Stomach (tissue), 9 donors: ENCODE data around the gene EIPR1. TPM values are rescaled to one million over a fixed set of nuclear protein-coding genes. Genes with fewer than 3 reads are reported as not detected.

Source experiments
- DNase-seq, 2 donors: peaks; one replicate each; pipeline versions ENCODE4 v3.0.0 to v3.0.0-alpha.2; 2013 to 2019
- H3K27ac ChIP-seq, 5 donors: fragments of 200-600 bp in 4 of 5; sonication (generic) in 4 of 5; one replicate each; pipeline ENCODE4 v1.5.1; 2013 to 2019; ENCODE audit warnings: mild to moderate bottlenecking in 1 of 5, moderate library complexity in 1 of 5
- H3K27me3 ChIP-seq, 3 donors: fragments of 200-600 bp; sonication (generic); one replicate each; pipeline ENCODE4 v1.5.1; 2017 to 2019; ENCODE audit warnings: mixed run types in 1 of 3
- H3K36me3 ChIP-seq, 4 donors: fragments of 200-600 bp; sonication (generic); 1 replicate in 3 of 4; 2 replicates in 1 of 4; pipeline ENCODE4 v1.5.1; 2016 to 2019
- H3K4me1 ChIP-seq, 4 donors: fragments of 200-600 bp; sonication (generic); one replicate each; pipeline ENCODE4 v1.5.1; 2016 to 2019
- H3K4me3 ChIP-seq, 4 donors: fragments of 200-600 bp; sonication (generic) in 3 of 4; one replicate each; pipeline ENCODE4 v1.5.1; 2016 to 2019; ENCODE audit warnings: mild to moderate bottlenecking in 1 of 4
- H3K9me3 ChIP-seq, 4 donors: fragments of 200-600 bp; sonication (generic); one replicate each; pipeline ENCODE4 v1.5.1; 2016 to 2019
- CTCF ChIP-seq, 7 experiments: fragments of 450-650 bp in 4 of 7; fragments of 200-600 bp in 3 of 7; sonication (generic) in 3 of 7; IDR thresholded peaks; one replicate each; pipeline ENCODE4 v1.5.1; 2016 to 2019; ENCODE audit warnings: antibody characterized with exemption in 7 of 7, control low read depth in 2 of 7, mild to moderate bottlenecking in 1 of 7
- EP300 ChIP-seq: sonication (generic); formaldehyde crosslinking; IDR thresholded peaks from one replicate; pipeline ENCODE4 v1.6.1; 2017; ENCODE audit warnings: antibody characterized with exemption
- POLR2A ChIP-seq, 4 donors: fragments of 450-650 bp; IDR thresholded peaks; one replicate each; pipeline ENCODE4 v1.6.1; 2016; ENCODE audit warnings: antibody characterized with exemption in 4 of 4, control low read depth in 2 of 4, mild to moderate bottlenecking in 1 of 4, moderate library complexity in 1 of 4
- POLR2AphosphoS5 ChIP-seq, 3 donors: sonication (generic); formaldehyde crosslinking; IDR thresholded peaks; one replicate each; pipeline ENCODE4 v1.6.1; 2016; ENCODE audit warnings: antibody characterized with exemption in 3 of 3
- WGBS, 5 donors: extraction: QIAGEN DNeasy Blood & Tissue Kit in 3 of 5; methylation state at CpG; one replicate each; pipeline versions ENCODE4 v1.1.5 to v1.1.7; 2013 to 2018; 5-methylcytosine and 5-hydroxymethylcytosine counted together
- intact Hi-C: fragments of 100-400 bp; cut with DNase I; formaldehyde crosslinking; loops from one replicate; pipeline ENCODE4 v1.15.1; 2023; ENCODE audit warnings: low total_unique reads
- polyA plus RNA-seq, 3 donors: library from polyadenylated mRNA; stranded (reverse); fragments of 200-250 nt; gene quantifications; one replicate each; pipeline ENCODE4 v1.2.3, GENCODE V29; 2013
- total RNA-seq, 5 donors: library from RNA; depleted of rRNA; stranded (reverse); fragments of >200 nt; gene quantifications; one replicate each; pipeline versions ENCODE4 v1.1.0 to v1.2.3, GENCODE V29; 2014 to 2016
- donor health status: healthy with polysubstance abuse.
- donor health status: Bipolar disorder and iron deficiency.
- donor health status: healthy.

EIPR1 gene
- total and polyA plus RNA-seq, 8 donors: 1.2 to 39.4 (median 12.7) TPM

GRCh38 chr2:3420769-3421397 is 43.3 kb upstream of the EIPR1 start:
- Histone ChIP-seq H3K27me3 (no peaks in the 10 kb centered on the region), H3K4me1 (peaks cover 0 to 5% (median 2%) of the 10 kb centered on the region in 4 donors), H3K27ac (no peak overlapping the region), H3K36me3 (peaks cover 32 to 90% (median 87%) of the 10 kb centered on the region in 4 donors), H3K9me3 (no peaks in the 10 kb centered on the region), H3K4me3 (no peak overlapping the region)
- no peak for DNase-seq
- 76 to 87% (median 82%) methylated on average over 14 of the region's 14 CpGs for WGBS, 5 donors
- intact Hi-C loops: loop anchor here (5.0 kb wide), 1 partner anchor 231 kb away; no protein-coding TSS in a partner anchor
- TF ChIP-seq EP300 (no peak), POLR2AphosphoS5 (IDR thresholded peaks at IDR 0.05) (no peak), POLR2A (IDR thresholded peaks at IDR 0.05) (no peak), CTCF (IDR thresholded peaks at IDR 0.05) (no peak)

GRCh38 chr2:3420076-3420768 is 42.6 kb upstream of the EIPR1 start:
- Histone ChIP-seq H3K9me3 (no peaks in the 10 kb centered on the region), H3K27ac (no peak overlapping the region), H3K27me3 (no peaks in the 10 kb centered on the region), H3K36me3 (peaks cover 27 to 87% (median 84%) of the 10 kb centered on the region in 4 donors), H3K4me1 (peaks cover 0 to 5% (median 2%) of the 10 kb centered on the region in 4 donors), H3K4me3 (no peak overlapping the region)
- no peak for DNase-seq
- WGBS, 5 donors: 85 to 92% (median 87%) methylated on average over 12 to 13 of the region's 13 CpGs
- TF ChIP-seq EP300: no peak
- TF ChIP-seq POLR2AphosphoS5 (IDR thresholded peaks at IDR 0.05): no peak
- TF ChIP-seq POLR2A (IDR thresholded peaks at IDR 0.05): no peak
- no peak for TF ChIP-seq CTCF (IDR thresholded peaks at IDR 0.05)
- intact Hi-C loops: loop anchor here (5.0 kb wide), 1 partner anchor 232 kb away; no protein-coding TSS in a partner anchor

GRCh38 chr2:3418766-3419404 is 41.3 kb upstream of the EIPR1 start:
- Histone ChIP-seq H3K36me3 (peaks cover 21 to 88% (median 86%) of the 10 kb centered on the region in 4 donors), H3K9me3 (no peaks in the 10 kb centered on the region), H3K27me3 (no peaks in the 10 kb centered on the region), H3K4me3 (no peak overlapping the region), H3K27ac (no peak overlapping the region), H3K4me1 (peaks cover 0 to 2% (median under 1%) of the 10 kb centered on the region in 4 donors)
- WGBS, 5 donors: 82 to 90% (median 86%) methylated on average over 11 of the region's 11 CpGs
- no peak for TF ChIP-seq CTCF (IDR thresholded peaks at IDR 0.05)
- TF ChIP-seq EP300: no peak
- no peak for TF ChIP-seq POLR2AphosphoS5 (IDR thresholded peaks at IDR 0.05)
- TF ChIP-seq POLR2A (IDR thresholded peaks at IDR 0.05): no peak
- intact Hi-C loops: no loop called here
- no peak for DNase-seq

- peaks cover 2 to 55% (median 45%) of the 10 kb centered on the region in 4 donors for H3K36me3 ChIP-seq
- H3K9me3 ChIP-seq: no peaks in the 10 kb centered on the region
- TF ChIP-seq POLR2A (IDR thresholded peaks at IDR 0.05): no peak
- no peak for TF ChIP-seq EP300
- H3K4me3 ChIP-seq: no peak overlapping the region
- DNase-seq: no peak
- no peaks in the 10 kb centered on the region for H3K27me3 ChIP-seq
- intact Hi-C loops: no loop called here
- H3K4me1 ChIP-seq: no peaks in the 10 kb centered on the region
- no peak overlapping the region for H3K27ac ChIP-seq
- 88 to 95% (median 94%) methylated on average over 25 of the region's 25 CpGs for WGBS, 5 donors
These were observed 36.7 kb upstream of the EIPR1 start for GRCh38 chr2:3414133-3414860.
